Stomach (tissue), 8 donors: ENCODE data around the gene DNAJB4. TPM values are rescaled to one million over a fixed set of nuclear protein-coding genes. Genes with fewer than 3 reads are reported as not detected.

Experiments
- polyA plus RNA-seq, 3 donors: library from polyadenylated mRNA; stranded (reverse); fragments of 200-250 nt; gene quantifications; one replicate each; pipeline ENCODE4 v1.2.3, GENCODE V29; 2013
- small RNA-seq, 4 donors: library from RNA; depleted of rRNA; stranded (forward); fragments of <200 nt; gene quantifications; one replicate each; pipeline ENCODE3, GENCODE V24; 2016
- total RNA-seq, 5 donors: library from RNA; depleted of rRNA; stranded (reverse); fragments of >200 nt; gene quantifications; one replicate each; pipeline versions ENCODE4 v1.1.0 to v1.2.3, GENCODE V29; 2014 to 2016
- donor health status: healthy with polysubstance abuse.
- donor health status: Bipolar disorder and iron deficiency.
- donor health status: healthy.

Gene DNAJB4
- total and polyA plus RNA-seq, 8 donors: 7.2 to 65.7 (median 14.3) TPM

Small RNA genes within 50 kb of the gene (small RNA-seq; reads per million reads assigned to genes)
- 0 to 0.15 (median 0) reads per million in 4 donors for gene AC103591.3

Other genes starting within 250 kb of the DNAJB4 start
- 100 to 1,000 TPM in 2 of 5 donors, 10 to 100 TPM in 3; 51.8 to 174 (median 89.3) TPM for gene USP33, start 245.1 kb upstream of the DNAJB4 start, total RNA-seq
- gene USP33, start 245.1 kb upstream of the DNAJB4 start, polyA plus RNA-seq: 10 to 100 TPM; 17.3 to 19.1 (median 17.4) TPM
- 10 to 100 TPM in 3 of 5 donors, 1 to 10 TPM in 2; 6.4 to 40.6 (median 23.9) TPM for gene MIGA1, start 225.3 kb upstream of the DNAJB4 start, total RNA-seq
- gene MIGA1, start 225.3 kb upstream of the DNAJB4 start, polyA plus RNA-seq: 1 to 10 TPM; 1.6 to 3.1 (median 2.2) TPM
- gene NEXN, start 116.3 kb upstream of the DNAJB4 start, total RNA-seq: 10 to 100 TPM; 26.6 to 64.3 (median 45.9) TPM
- gene NEXN, start 116.3 kb upstream of the DNAJB4 start, polyA plus RNA-seq: 10 to 100 TPM; 12.7 to 18.7 (median 15.5) TPM
- 100 to 1,000 TPM in 3 of 5 donors, 10 to 100 TPM in 2; 39.4 to 394 (median 110) TPM for gene FUBP1, start 25.9 kb upstream of the DNAJB4 start, total RNA-seq
- 10 to 100 TPM; 25.6 to 48.0 (median 39.3) TPM for gene FUBP1, start 25.9 kb upstream of the DNAJB4 start, polyA plus RNA-seq
- 10 to 100 TPM in 1 of 5 donors, 1 to 10 TPM in 4; 2.3 to 23.8 (median 8.4) TPM for gene GIPC2, start 41.0 kb downstream of the DNAJB4 start, total RNA-seq
- gene GIPC2, start 41.0 kb downstream of the DNAJB4 start, polyA plus RNA-seq: 1 to 10 TPM; 4.0 to 5.8 (median 4.6) TPM